CD14-positive monocyte (primary cell): ENCODE results near the gene FCRL3. TPM values are rescaled to one million over a fixed set of nuclear protein-coding genes. Genes with fewer than 3 reads are reported as not detected.

Experiments used
- DNase-seq, 3 donors: peaks; one replicate each; pipeline ENCODE4 v3.0.0-alpha.2; 2011 to 2022
- H2AFZ ChIP-seq: 2 replicates; pipeline ENCODE4 v1.6.0; 2012; ENCODE audit warnings: mild to moderate bottlenecking, low read depth, low read length, inconsistent platforms; ENCODE audit not compliant: insufficient read depth, poor library complexity, severe bottlenecking
- H3K27ac ChIP-seq, 2 donors: 1 replicate in 1 of 2; 2 replicates in 1 of 2; pipeline ENCODE4 v1.5.1; 2012 to 2013; ENCODE audit warnings: low read length in 2 of 2, control low read depth in 1 of 2, inconsistent platforms in 1 of 2, low read depth in 1 of 2, mild to moderate bottlenecking in 1 of 2
- H3K27me3 ChIP-seq, 2 donors: one replicate each; pipeline versions ENCODE4 v1.6.0 to v1.6.1; 2011 to 2013; ENCODE audit warnings: low read length in 2 of 2; ENCODE audit not compliant: control insufficient read depth in 2 of 2, insufficient read depth in 2 of 2
- H3K36me3 ChIP-seq, 2 donors: replicated peaks in 1 of 2; 1 replicate in 1 of 2; 2 replicates in 1 of 2; pipeline versions ENCODE4 v1.5.1 to v1.6.1; 2012 to 2013; ENCODE audit warnings: low read length in 2 of 2, control low read depth in 1 of 2, inconsistent platforms in 1 of 2, mild to moderate bottlenecking in 1 of 2; ENCODE audit not compliant: insufficient read depth in 2 of 2, control insufficient read depth in 1 of 2
- H3K4me1 ChIP-seq, 2 donors: 1 replicate in 1 of 2; 2 replicates in 1 of 2; pipeline versions ENCODE4 v1.5.1 to v1.6.1; 2012 to 2013; ENCODE audit warnings: low read length in 2 of 2, control low read depth in 1 of 2, inconsistent platforms in 1 of 2, mild to moderate bottlenecking in 1 of 2, moderate library complexity in 1 of 2; ENCODE audit not compliant: insufficient read depth in 2 of 2, control insufficient read depth in 1 of 2
- H3K4me2 ChIP-seq: replicated peaks from 2 replicates; pipeline ENCODE3; 2012; ENCODE audit warnings: low read length, moderate library complexity, mild to moderate bottlenecking; ENCODE audit not compliant: poor library complexity, severe bottlenecking; ENCODE audit errors: extremely low read depth
- H3K4me3 ChIP-seq, 3 experiments: fragments of 200-600 bp in 1 of 3; sonication (generic) in 1 of 3; replicated peaks in 1 of 3; 1 replicate in 2 of 3; 2 replicates in 1 of 3; pipeline ENCODE4 v1.5.1; 2011 to 2013; ENCODE audit warnings: low read length in 3 of 3, mild to moderate bottlenecking in 3 of 3, control low read depth in 2 of 3, low read depth in 2 of 3, inconsistent platforms in 1 of 3, moderate library complexity in 1 of 3
- H3K79me2 ChIP-seq: 2 replicates; pipeline ENCODE4 v1.6.0; 2012; ENCODE audit warnings: mild to moderate bottlenecking, control low read depth, inconsistent platforms, low read length, moderate library complexity; ENCODE audit not compliant: insufficient read depth
- H3K9ac ChIP-seq: 2 replicates; pipeline ENCODE4 v1.6.0; 2017; ENCODE audit warnings: low read length, mild to moderate bottlenecking; ENCODE audit not compliant: insufficient read depth, poor library complexity, severe bottlenecking
- H3K9me3 ChIP-seq, 2 donors: replicated peaks in 1 of 2; 1 replicate in 1 of 2; 2 replicates in 1 of 2; pipeline versions ENCODE4 v1.5.1 to v1.6.1; 2012 to 2013; ENCODE audit warnings: low read length in 2 of 2, control low read depth in 1 of 2; ENCODE audit not compliant: control insufficient read depth in 1 of 2, insufficient read depth in 1 of 2
- H4K20me1 ChIP-seq: 2 replicates; pipeline ENCODE4 v1.6.0; 2012; ENCODE audit warnings: mild to moderate bottlenecking, low read length, control low read depth, moderate library complexity; ENCODE audit not compliant: insufficient read depth
- H3K27ac Mint-ChIP-seq, 7 donors: one replicate each; pipeline ENCODE4 v1.8.0; 2020; ENCODE audit warnings: mild to moderate bottlenecking in 7 of 7, mixed read lengths in 7 of 7, moderate library complexity in 6 of 7, inconsistent platforms in 2 of 7
- H3K27me3 Mint-ChIP-seq, 3 donors: one replicate each; pipeline ENCODE4 v1.8.0; 2021 to 2022; ENCODE audit warnings: low read depth in 3 of 3, mild to moderate bottlenecking in 3 of 3, mixed read lengths in 3 of 3, moderate library complexity in 3 of 3, inconsistent platforms in 1 of 3
- H3K36me3 Mint-ChIP-seq, 2 donors: one replicate each; pipeline ENCODE4 v1.8.0; 2020; ENCODE audit warnings: mixed read lengths in 2 of 2, inconsistent platforms in 1 of 2, mild to moderate bottlenecking in 1 of 2
- H3K4me1 Mint-ChIP-seq: one replicate; pipeline ENCODE4 v1.8.0; 2020; ENCODE audit warnings: mild to moderate bottlenecking, mixed read lengths
- H3K4me3 Mint-ChIP-seq, 2 donors: one replicate each; pipeline ENCODE4 v1.8.0; 2020; ENCODE audit warnings: mild to moderate bottlenecking in 2 of 2, mixed read lengths in 2 of 2, moderate library complexity in 1 of 2
- H3K9me3 Mint-ChIP-seq, 7 donors: one replicate each; pipeline ENCODE4 v1.8.0; 2020 to 2022; ENCODE audit warnings: mixed read lengths in 7 of 7, mild to moderate bottlenecking in 6 of 7, moderate library complexity in 6 of 7, inconsistent platforms in 2 of 7
- WGBS: methylation state at CpG from one replicate; pipeline ENCODE4 v1.1.5; 2013; ENCODE audit warnings: missing lambda C conversion rate; ENCODE audit not compliant: insufficient coverage; 5-methylcytosine and 5-hydroxymethylcytosine counted together
- intact Hi-C, 2 donors: fragments of 100-400 bp; cut with micrococcal nuclease; formaldehyde crosslinking; loops; one replicate each; pipeline versions ENCODE4 v1.15.0 to v1.15.1; 2023
- polyA plus RNA-seq, 3 donors: library from polyadenylated mRNA; depleted of rRNA in 1 of 3; unstranded in 2 of 3; stranded (reverse) in 1 of 3; fragments of 300-500 nt in 2 of 3; fragments of >200 nt in 1 of 3; fragmentation: Illumina TruSeq in 2 of 3; gene quantifications; 1 replicate in 2 of 3; 2 replicates in 1 of 3; pipeline ENCODE4 v1.2.3, GENCODE V29; 2012 to 2021
- TF ChIP-seq, protein P1 (sequence below): fragments of 200-600 bp; IDR thresholded peaks from one replicate; pipeline ENCODE4 v1.8.0; 2022; ENCODE audit warnings: antibody characterized with exemption, mild to moderate bottlenecking

FCRL3 gene
- polyA plus RNA-seq, 3 donors: 0.09 to 0.42 (median 0.32) TPM

DNA sequence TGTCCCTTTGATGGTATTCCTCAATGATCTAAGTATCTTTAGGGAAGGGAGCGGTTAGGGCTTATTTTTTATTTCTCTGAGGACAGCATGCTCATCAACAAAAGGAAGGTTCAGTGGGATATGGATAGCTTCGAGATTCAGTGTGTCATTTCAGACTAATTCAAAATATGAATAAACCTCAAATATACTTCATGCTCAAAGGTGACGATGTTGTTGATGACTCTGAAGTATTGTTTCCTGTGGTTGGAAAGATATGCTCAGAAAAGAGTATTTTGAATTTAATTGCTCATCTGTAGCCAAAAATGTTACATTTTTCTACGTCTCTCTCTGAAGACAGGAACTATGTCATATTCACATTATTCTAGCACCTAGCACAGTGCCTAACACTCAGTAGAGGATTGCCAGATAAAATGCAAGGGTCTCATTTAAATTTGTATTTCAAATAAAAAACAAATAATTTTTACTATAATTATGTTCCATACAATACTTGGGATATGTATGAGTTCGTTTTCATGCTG lies 1.8 kb upstream of the FCRL3 start:
- no peak overlapping the region for H3K9ac ChIP-seq
- no peak overlapping the region for H3K27ac ChIP-seq
- no peak for DNase-seq
- no CpG with 5 or more reads among the region's 5 CpGs for WGBS
- H3K36me3 ChIP-seq: no peaks in the 10 kb centered on the region
- H3K4me3 Mint-ChIP-seq: peak overlapping the region in 1 of 2 donors; percentile 26
- intact Hi-C loops: no loop called here
- peaks cover 26 to 42% (median 31%) of the 10 kb centered on the region in 3 donors for H3K27me3 Mint-ChIP-seq
- no peak overlapping the region for H3K4me3 ChIP-seq
- H3K4me2 ChIP-seq: no peak overlapping the region
- no peak overlapping the region for H2AFZ ChIP-seq
- H3K9me3 ChIP-seq: no peaks in the 10 kb centered on the region
- H3K27me3 ChIP-seq: peaks cover 21 to 29% of the 10 kb centered on the region in 2 donors
- TF ChIP-seq, protein P1, sequence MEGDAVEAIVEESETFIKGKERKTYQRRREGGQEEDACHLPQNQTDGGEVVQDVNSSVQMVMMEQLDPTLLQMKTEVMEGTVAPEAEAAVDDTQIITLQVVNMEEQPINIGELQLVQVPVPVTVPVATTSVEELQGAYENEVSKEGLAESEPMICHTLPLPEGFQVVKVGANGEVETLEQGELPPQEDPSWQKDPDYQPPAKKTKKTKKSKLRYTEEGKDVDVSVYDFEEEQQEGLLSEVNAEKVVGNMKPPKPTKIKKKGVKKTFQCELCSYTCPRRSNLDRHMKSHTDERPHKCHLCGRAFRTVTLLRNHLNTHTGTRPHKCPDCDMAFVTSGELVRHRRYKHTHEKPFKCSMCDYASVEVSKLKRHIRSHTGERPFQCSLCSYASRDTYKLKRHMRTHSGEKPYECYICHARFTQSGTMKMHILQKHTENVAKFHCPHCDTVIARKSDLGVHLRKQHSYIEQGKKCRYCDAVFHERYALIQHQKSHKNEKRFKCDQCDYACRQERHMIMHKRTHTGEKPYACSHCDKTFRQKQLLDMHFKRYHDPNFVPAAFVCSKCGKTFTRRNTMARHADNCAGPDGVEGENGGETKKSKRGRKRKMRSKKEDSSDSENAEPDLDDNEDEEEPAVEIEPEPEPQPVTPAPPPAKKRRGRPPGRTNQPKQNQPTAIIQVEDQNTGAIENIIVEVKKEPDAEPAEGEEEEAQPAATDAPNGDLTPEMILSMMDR: no peak
- H3K36me3 Mint-ChIP-seq: no peaks in the 10 kb centered on the region
- H3K4me1 ChIP-seq: no peaks in the 10 kb centered on the region
- H3K4me1 Mint-ChIP-seq: no peaks in the 10 kb centered on the region
- H3K79me2 ChIP-seq: no peaks in the 10 kb centered on the region
- no peaks in the 10 kb centered on the region for H3K9me3 Mint-ChIP-seq
- H4K20me1 ChIP-seq: no peaks in the 10 kb centered on the region
- H3K27ac Mint-ChIP-seq: no peak overlapping the region

DNA sequence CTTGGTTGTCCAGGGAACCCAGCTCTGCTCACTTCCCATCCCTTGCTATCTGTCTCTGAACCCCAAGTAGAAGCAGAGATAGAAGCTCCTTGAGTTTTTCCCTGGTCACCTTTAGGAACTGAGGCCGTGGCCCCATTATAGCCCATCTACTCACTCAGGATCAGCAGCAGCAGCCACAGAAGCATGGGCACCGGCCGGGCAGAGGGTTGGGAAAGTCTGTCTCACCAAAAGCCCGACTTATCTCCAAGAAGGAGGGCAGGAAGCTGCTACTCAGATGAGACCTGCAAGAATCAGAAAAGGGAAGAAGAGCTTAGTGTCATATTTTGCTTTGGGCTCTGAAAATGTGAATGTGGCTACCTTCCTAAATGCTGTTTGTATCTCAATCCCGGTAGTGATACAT lies 264 bp downstream of the FCRL3 start:
- Histone ChIP-seq H3K27me3 (peaks cover 23 to 38% of the 10 kb centered on the region in 2 donors), H3K4me3 (no peak overlapping the region), H3K27ac (no peak overlapping the region), H3K36me3 (no peaks in the 10 kb centered on the region), H4K20me1 (no peaks in the 10 kb centered on the region), H3K79me2 (no peaks in the 10 kb centered on the region), H3K9me3 (no peaks in the 10 kb centered on the region), H3K9ac (no peak overlapping the region), H3K4me1 (no peaks in the 10 kb centered on the region), H2AFZ (no peak overlapping the region), H3K4me2 (no peak overlapping the region)
- Mint-ChIP-seq H3K4me3 (peak overlapping the region; percentile 3 to 17), H3K9me3 (no peaks in the 10 kb centered on the region), H3K27ac (no peak overlapping the region), H3K27me3 (peaks cover 24 to 40% (median 29%) of the 10 kb centered on the region in 3 donors), H3K4me1 (no peaks in the 10 kb centered on the region), H3K36me3 (no peaks in the 10 kb centered on the region)
- intact Hi-C loops: no loop called here
- DNase-seq: no peak
- WGBS: 68% methylated on average over 3 of the region's 5 CpGs
- TF ChIP-seq, protein P1: no peak
